ENCODE results near the gene TRIP13. TPM values are rescaled to one million over a fixed set of nuclear protein-coding genes. Genes with fewer than 3 reads are reported as not detected.
A peak's percentile ranks its signal among the peaks of the same experiment; 100 is the strongest.

The TRIP13 gene
- total and polyA plus RNA-seq, 2 of the 13 experiments (the other 11 are each of a cell fraction or from before 2014, with no cell fraction given), result 13.5 to 33.0 TPM

DNA sequence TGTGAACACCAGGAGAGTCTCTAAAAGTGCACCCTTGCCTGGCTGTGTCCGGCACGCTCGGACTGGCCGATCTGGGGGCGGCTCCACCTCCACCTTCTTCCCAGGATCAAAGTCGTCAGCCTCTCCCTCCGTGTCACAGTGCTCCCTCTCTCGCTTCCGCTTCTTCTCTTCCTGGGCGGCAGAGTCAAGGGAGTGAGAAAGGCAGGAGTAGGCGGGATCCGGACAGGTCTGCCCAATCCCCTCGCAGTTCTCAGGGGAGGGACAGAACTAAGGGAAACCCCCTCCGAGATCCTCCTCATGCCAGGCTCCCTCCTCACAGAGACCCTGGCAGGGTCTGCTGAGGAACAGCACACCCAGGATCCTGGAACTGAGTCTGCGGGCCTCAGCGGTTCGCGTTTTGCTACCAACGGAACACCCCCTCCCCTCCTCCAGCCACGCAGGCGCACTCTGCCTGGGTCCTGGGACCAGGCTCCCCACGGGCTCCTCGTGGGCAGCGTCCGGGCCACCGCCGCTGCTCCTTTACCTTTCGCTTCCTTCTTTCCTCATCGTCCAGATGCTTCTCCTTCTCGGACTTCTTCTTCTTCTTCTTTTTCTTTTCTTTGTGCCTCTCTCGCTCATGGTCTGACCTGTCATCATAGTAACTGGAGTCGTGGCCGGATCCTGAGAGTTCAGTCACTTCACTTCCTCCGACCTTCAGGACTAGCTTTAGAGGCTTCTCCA is 1.4 kb upstream of the TRIP13 start:
- ATAC-seq (peak; percentile 80), DNase-seq (ENCODE audit: low spot score) (peak; percentile 77), FAIRE-seq (peak; percentile 15)
- ChIA-PET CTCF (ENCODE audit: low intra/inter-chr PET ratio, low total read pairs) (no interaction called here), POLR2A (interaction anchor here (1.5 kb wide), 1 partner anchor 270 kb away, joined by 3 read pairs; no protein-coding TSS in a partner anchor)
- peaks cover 39% of the 10 kb centered on the region for H3K4me1 ChIP-seq (ENCODE audit: insufficient read depth, low read length)
- no peaks in the 10 kb centered on the region for H4K20me1 ChIP-seq (ENCODE audit: insufficient read depth, low read length)
- no peaks in the 10 kb centered on the region for H3K27me3 ChIP-seq (ENCODE audit: control insufficient read depth in 1 of 2, insufficient read depth in 2 of 2, low read length in 2 of 2)
- peak overlapping the region; percentile 79 for H3K27ac ChIP-seq (ENCODE audit: extremely low read length, insufficient read depth, low read length)
- peaks cover 44% of the 10 kb centered on the region for H3K79me2 ChIP-seq (ENCODE audit: insufficient read depth, low read length)
- H3K9me3 ChIP-seq (ENCODE audit: low read length), result no peaks in the 10 kb centered on the region
- BruUV-seq (replicated peaks), result TSS peak; percentile 54
- in situ Hi-C loops (cut with HindIII; ENCODE audit: extremely low pct_ligation_motif_present, low pct_unique_long_range_greater_than_20kb), result loop anchor here (10.0 kb wide), 1 partner anchor 216 kb away; no protein-coding TSS in a partner anchor
- H3K36me3 ChIP-seq (replicated peaks in 1 of 2; ENCODE audit: control insufficient read depth in 1 of 2, insufficient read depth in 2 of 2, low read length in 2 of 2), result peaks cover 15 to 56% of the 10 kb centered on the region in 2 experiments
- peak overlapping the region; percentile 90 for H3K4me2 ChIP-seq (ENCODE audit: low read depth, low read length)
- H2AFZ ChIP-seq (ENCODE audit: low read length), result no peak overlapping the region
- peak overlapping the region; percentile 84 for H3K9ac ChIP-seq (ENCODE audit: insufficient read depth, low read depth, low read length)
- 36% methylated on average over 26 of the region's 34 CpGs for WGBS (ENCODE audit: low lambda C conversion rate)
- intact Hi-C loops (cut with micrococcal nuclease; ENCODE audit: unreplicated experiment), result loop anchor here (5.0 to 10.0 kb wide), 2 partner anchors 39 to 216 kb away; partner anchors contain the start of gene ZDHHC11
- H3K4me3 ChIP-seq (replicated peaks in 1 of 3; ENCODE audit: insufficient read depth in 1 of 3, low read depth in 2 of 3, low read length in 3 of 3), result peak overlapping the region; percentile 70 to 90 (median 83)
- TF ChIP-seq, protein P1, sequence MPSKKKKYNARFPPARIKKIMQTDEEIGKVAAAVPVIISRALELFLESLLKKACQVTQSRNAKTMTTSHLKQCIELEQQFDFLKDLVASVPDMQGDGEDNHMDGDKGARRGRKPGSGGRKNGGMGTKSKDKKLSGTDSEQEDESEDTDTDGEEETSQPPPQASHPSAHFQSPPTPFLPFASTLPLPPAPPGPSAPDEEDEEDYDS (CRISPR knock-in tag; IDR thresholded peaks at IDR 0.05), result peak; percentile 64
- TF ChIP-seq GLI4 (CRISPR knock-in tag; IDR thresholded peaks at IDR 0.05; ENCODE audit: borderline replicate concordance), result 0 out of 2 replicates have a peak, but pooled peaks have one; percentile 26
- TF ChIP-seq ZNF431 (CRISPR knock-in tag; IDR thresholded peaks at IDR 0.05; ENCODE audit: borderline replicate concordance, low read depth), result no peak
- no peak for TF ChIP-seq SRSF9 (IDR thresholded peaks at IDR 0.05; ENCODE audit: borderline replicate concordance, insufficient read depth, low read depth, low read length, poor library complexity, severe bottlenecking)
- TF ChIP-seq ZNF382 (CRISPR knock-in tag; IDR thresholded peaks at IDR 0.05; ENCODE audit: borderline replicate concordance), result no peak
- TF ChIP-seq MBD4 (IDR thresholded peaks at IDR 0.05; ENCODE audit: borderline replicate concordance, low read length), result no peak
- TF ChIP-seq, protein P2, sequence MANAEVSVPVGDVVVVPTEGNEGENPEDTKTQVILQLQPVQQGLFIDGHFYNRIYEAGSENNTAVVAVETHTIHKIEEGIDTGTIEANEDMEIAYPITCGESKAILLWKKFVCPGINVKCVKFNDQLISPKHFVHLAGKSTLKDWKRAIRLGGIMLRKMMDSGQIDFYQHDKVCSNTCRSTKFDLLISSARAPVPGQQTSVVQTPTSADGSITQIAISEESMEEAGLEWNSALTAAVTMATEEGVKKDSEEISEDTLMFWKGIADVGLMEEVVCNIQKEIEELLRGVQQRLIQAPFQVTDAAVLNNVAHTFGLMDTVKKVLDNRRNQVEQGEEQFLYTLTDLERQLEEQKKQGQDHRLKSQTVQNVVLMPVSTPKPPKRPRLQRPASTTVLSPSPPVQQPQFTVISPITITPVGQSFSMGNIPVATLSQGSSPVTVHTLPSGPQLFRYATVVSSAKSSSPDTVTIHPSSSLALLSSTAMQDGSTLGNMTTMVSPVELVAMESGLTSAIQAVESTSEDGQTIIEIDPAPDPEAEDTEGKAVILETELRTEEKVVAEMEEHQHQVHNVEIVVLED (CRISPR knock-in tag; IDR thresholded peaks at IDR 0.05; ENCODE audit: borderline replicate concordance), result peak; percentile 42; the same call in 1 of the 2 replicates
- TF ChIP-seq ZNF263 (CRISPR knock-in tag; IDR thresholded peaks at IDR 0.05), result peak; percentile 99
- TF ChIP-seq, protein P3, sequence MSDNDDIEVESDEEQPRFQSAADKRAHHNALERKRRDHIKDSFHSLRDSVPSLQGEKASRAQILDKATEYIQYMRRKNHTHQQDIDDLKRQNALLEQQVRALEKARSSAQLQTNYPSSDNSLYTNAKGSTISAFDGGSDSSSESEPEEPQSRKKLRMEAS (IDR thresholded peaks at IDR 0.05), result peak; percentile 23; the same call in 1 of the 2 replicates
- TF ChIP-seq HNRNPL (IDR thresholded peaks at IDR 0.05; ENCODE audit: low read depth, low read length), result 0 out of 2 replicates have a peak, but pooled peaks have one; percentile 37
- TF ChIP-seq, protein P4, sequence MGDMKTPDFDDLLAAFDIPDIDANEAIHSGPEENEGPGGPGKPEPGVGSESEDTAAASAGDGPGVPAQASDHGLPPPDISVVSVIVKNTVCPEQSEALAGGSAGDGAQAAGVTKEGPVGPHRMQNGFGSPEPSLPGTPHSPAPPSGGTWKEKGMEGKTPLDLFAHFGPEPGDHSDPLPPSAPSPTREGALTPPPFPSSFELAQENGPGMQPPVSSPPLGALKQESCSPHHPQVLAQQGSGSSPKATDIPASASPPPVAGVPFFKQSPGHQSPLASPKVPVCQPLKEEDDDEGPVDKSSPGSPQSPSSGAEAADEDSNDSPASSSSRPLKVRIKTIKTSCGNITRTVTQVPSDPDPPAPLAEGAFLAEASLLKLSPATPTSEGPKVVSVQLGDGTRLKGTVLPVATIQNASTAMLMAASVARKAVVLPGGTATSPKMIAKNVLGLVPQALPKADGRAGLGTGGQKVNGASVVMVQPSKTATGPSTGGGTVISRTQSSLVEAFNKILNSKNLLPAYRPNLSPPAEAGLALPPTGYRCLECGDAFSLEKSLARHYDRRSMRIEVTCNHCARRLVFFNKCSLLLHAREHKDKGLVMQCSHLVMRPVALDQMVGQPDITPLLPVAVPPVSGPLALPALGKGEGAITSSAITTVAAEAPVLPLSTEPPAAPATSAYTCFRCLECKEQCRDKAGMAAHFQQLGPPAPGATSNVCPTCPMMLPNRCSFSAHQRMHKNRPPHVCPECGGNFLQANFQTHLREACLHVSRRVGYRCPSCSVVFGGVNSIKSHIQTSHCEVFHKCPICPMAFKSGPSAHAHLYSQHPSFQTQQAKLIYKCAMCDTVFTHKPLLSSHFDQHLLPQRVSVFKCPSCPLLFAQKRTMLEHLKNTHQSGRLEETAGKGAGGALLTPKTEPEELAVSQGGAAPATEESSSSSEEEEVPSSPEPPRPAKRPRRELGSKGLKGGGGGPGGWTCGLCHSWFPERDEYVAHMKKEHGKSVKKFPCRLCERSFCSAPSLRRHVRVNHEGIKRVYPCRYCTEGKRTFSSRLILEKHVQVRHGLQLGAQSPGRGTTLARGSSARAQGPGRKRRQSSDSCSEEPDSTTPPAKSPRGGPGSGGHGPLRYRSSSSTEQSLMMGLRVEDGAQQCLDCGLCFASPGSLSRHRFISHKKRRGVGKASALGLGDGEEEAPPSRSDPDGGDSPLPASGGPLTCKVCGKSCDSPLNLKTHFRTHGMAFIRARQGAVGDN (CRISPR knock-in tag; IDR thresholded peaks at IDR 0.05), result peak; percentile 50; the same call in 1 of the 2 replicates
- TF ChIP-seq POLR2A (IDR thresholded peaks at IDR 0.05; ENCODE audit: insufficient read depth in 1 of 2, low read depth in 2 of 2, low read length in 2 of 2), result peak in 1 of 2 experiments; percentile 77; a peak in 1 of 4 replicates
- peak; percentile 58; the same call in 1 of the 2 replicates for TF ChIP-seq ELF1 (CRISPR knock-in tag; IDR thresholded peaks at IDR 0.05)
- TF ChIP-seq GATAD2A (CRISPR knock-in tag; IDR thresholded peaks at IDR 0.05), result no peak
- TF ChIP-seq, protein P5, sequence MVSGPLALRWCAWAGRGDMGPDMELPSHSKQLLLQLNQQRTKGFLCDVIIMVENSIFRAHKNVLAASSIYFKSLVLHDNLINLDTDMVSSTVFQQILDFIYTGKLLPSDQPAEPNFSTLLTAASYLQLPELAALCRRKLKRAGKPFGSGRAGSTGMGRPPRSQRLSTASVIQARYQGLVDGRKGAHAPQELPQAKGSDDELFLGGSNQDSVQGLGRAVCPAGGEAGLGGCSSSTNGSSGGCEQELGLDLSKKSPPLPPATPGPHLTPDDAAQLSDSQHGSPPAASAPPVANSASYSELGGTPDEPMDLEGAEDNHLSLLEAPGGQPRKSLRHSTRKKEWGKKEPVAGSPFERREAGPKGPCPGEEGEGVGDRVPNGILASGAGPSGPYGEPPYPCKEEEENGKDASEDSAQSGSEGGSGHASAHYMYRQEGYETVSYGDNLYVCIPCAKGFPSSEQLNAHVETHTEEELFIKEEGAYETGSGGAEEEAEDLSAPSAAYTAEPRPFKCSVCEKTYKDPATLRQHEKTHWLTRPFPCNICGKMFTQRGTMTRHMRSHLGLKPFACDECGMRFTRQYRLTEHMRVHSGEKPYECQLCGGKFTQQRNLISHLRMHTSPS (CRISPR knock-in tag; IDR thresholded peaks at IDR 0.05; ENCODE audit: low read depth), result no peak

All from HepG2 (cell line).